ENCODE measurements around the gene SHB. TPM values are rescaled to one million over a fixed set of nuclear protein-coding genes. Genes with fewer than 3 reads are reported as not detected.

SHB gene
- total and polyA plus RNA-seq, 2 of the 13 experiments (the other 11 are each of a cell fraction or from before 2014, with no cell fraction given), result 19.4 to 20.7 TPM

GRCh38 chr9:38047301-38048251, 21.5 kb downstream of the SHB start (continued):
- TF ChIP-seq REST (IDR thresholded peaks at IDR 0.05; ENCODE audit: borderline replicate concordance in 1 of 2, low read depth in 1 of 2, low read length in 2 of 2) (peak in 1 of 2 experiments; percentile 58; a peak in 1 of 4 replicates), TCF12 (IDR thresholded peaks at IDR 0.05) (no peak), TCF12 (CRISPR knock-in tag; IDR thresholded peaks at IDR 0.05) (peak; percentile 86), ZKSCAN1 (IDR thresholded peaks at IDR 0.05; ENCODE audit: low read length) (no peak; the same call in 1 of the 2 replicates), TIGD3 (CRISPR knock-in tag; IDR thresholded peaks at IDR 0.05; ENCODE audit: borderline replicate concordance) (no peak), NFKBIZ (CRISPR knock-in tag; IDR thresholded peaks at IDR 0.05) (peak; percentile 88; the same call in 1 of the 2 replicates), MAFG (CRISPR knock-in tag; IDR thresholded peaks at IDR 0.05) (no peak), HNRNPH1 (optimal IDR thresholded peaks at IDR 0.05; ENCODE audit: low read depth, low read length) (no peak), ZNF329 (CRISPR knock-in tag; IDR thresholded peaks at IDR 0.05; ENCODE audit: low read depth) (no peak), KIAA2018 (CRISPR knock-in tag; IDR thresholded peaks at IDR 0.05; ENCODE audit: borderline replicate concordance) (no peak)

Measured in HepG2 (cell line).